Stimulated activated CD4-positive, alpha-beta T cell treated with anti-CD3 and anti-CD28 coated beads, Interleukin-12 subunit alpha, Interleukin-12 subunit beta, amount 100 ng/mL, for 48 hours (primary cell): ENCODE data around the gene COA8.
A peak's percentile ranks its signal among the peaks of the same experiment; 100 is the strongest.
"Not testable (repeated sequence)": the region's sequence is repeated elsewhere in the genome, so short reads cannot be mapped to it uniquely, and the experiment has no call there.

Experiments
- DNase-seq, 3 donors: peaks; one replicate each; pipeline ENCODE4 v3.0.0-alpha.2; 2020; ENCODE audit warnings: low read depth in 2 of 3, low spot score in 1 of 3

The COA8 gene

DNA sequence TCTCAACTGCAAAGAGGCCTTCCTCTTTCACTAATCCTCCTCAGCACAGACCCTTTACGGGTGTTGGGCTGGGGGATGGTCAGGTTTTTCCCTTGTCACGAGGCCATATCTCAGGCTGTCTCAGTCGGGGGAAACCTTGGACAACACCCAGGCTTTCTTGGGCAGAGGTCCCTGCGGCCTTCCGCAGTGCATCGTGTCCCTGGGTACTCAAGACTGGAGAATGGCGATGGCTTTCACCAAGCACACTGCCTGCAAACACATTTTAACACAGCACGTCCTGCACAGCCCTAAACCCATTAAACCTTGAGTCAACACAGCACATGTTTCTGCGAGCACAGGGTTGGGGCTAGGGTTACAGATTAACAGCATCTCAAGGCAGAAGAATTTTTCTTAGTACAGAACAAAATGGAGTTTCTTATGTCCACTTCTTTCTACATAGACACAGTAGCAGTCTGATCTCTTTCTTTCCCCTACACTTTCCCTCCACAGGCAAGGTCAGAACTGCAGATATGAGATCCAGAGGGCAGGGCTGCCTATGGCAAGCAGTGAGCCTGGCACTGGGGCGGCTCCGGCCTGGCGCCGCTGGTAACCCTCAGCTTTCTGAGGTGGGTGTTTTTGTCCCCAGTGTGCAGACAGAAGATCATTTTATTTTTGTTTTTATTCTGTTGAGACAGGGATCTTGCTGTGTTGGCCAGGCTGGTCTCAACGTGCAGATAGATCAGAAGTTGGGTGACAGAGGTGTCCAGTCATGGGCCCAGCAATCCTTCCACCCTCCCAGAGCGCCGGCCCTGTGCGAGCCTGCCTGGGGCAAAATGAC, 37.1 kb upstream of the COA8 start:
- DNase-seq = not testable (repeated sequence)

- no peak for DNase-seq
These were observed 36.4 kb upstream of the COA8 start for GRCh38 chr14:103526247-103526913.

GRCh38 chr14:103526914-103527248, 35.9 kb upstream of the COA8 start:
- no peak for DNase-seq

- no peak for DNase-seq
These were observed 35.2 kb upstream of the COA8 start for GRCh38 chr14:103527408-103528145.

GRCh38 chr14:103528146-103528586, 34.6 kb upstream of the COA8 start:
- DNase-seq = no peak

DNA sequence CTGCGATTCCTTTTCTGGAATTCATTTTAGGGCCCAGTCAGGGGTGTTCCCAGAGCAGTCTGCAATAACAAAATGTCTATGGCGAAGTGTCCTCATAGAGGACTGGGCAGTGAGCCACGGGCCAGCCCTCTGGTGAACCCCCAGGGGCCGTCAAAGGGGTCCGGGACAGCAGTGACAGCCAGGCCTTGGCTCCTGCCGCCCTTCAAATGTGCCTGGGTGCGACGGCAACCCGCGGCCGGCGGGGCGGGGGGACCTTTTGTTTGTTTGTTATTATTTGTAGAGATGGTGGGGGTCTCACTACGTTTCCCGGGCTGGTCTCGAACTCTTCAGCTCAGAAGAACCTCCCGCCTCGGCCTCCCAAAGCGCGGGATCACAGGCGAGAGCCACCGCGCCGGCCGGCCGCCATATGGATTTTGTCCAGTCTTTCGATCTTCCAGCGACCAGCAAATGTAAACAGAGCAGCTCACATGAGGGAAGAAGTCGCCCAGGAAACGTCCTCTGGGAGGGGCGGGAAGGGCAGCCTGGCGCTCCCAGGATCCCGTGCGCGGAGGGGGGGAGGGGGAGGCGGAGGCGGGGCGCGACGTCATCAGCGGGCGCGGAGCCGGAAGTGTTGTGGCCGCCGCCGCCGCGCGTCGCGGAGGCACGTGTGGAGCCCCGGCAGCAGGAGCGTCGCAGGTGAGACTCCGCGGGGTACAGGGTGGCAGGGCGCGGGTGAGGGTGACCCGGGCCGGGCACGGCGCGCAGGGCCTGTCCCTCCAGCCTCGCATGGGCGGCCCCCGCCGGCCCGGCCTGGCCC, 34.0 kb upstream of the COA8 start, which contains the start of gene TRMT61A:
Gene TRMT61A, plus strand, starts transcription at position 610 of the 796 bp plus-strand sequence. CDS start 783 bp downstream, outside the sequence.
- DNase-seq = peak; percentile 56 to 71 (median 60)

- no peak for DNase-seq
These were observed 33.1 kb upstream of the COA8 start for GRCh38 chr14:103529383-103530365.

- no peak for DNase-seq
These were observed 32.4 kb upstream of the COA8 start for GRCh38 chr14:103530390-103530789.

DNA sequence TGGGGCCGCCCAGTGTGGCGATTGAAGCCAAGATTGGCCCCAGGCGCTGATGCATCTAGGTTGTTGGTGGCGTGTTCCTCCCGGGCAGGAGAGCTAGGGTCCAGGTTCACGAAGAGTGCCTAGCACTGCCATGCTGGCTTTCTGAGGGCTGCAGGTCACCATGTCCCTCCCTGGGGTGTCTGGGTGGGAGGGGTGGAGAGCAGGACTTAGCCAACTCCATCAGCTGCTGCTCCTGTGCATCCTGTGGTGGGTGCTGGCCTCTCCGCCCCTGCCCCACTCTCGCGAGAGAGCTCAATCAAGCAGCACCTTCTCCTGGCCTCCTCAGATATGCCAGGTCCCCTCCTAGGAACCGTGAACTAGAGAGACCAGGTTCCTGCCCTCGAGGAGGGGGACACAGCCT, 31.9 kb upstream of the COA8 start:
- DNase-seq = no peak

GRCh38 chr14:103531421-103532215, 31.1 kb upstream of the COA8 start:
- no peak for DNase-seq

DNA sequence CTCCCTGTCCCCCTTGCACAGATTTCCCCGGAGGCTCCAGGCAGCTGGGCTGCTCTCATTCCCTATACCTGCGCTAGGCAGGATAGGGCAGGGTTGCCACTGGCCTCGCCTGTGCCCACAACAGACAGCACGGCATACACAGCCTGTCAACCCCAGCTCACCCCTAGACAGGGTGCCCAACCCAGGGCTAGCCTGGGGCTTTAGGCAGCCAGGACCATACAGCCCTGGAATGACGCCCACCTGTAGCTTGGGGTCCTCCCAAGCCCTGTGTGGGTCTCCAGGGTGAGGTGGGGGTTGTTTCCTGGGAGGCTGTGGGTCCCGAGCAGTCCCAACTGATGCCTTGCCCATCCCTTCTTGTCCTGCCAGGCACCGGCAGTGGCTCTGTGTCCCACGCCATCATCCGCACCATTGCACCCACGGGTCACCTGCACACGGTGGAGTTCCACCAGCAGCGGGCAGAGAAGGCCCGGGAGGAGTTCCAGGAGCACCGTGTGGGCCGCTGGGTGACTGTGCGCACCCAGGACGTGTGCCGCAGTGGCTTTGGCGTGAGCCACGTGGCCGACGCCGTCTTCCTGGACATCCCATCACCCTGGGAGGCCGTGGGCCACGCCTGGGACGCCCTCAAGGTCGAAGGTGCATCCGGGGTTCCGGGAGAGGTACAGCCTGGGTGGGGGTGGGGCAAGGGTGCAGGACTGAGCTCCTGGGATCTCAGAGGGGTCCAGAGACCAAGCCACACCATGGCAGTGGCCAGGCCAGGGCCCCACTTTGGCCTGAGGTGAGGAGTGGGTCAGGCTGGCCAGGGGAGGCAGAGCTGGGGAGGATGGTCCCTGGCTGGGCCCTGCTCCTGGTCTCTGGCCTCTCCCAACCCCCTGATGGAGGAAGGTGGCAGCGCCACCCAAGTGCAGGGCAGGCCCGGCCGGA, 30.3 kb upstream of the COA8 start:
- no peak for DNase-seq

GRCh38 chr14:103533137-103533998, 29.4 kb upstream of the COA8 start:
- no peak for DNase-seq

DNA sequence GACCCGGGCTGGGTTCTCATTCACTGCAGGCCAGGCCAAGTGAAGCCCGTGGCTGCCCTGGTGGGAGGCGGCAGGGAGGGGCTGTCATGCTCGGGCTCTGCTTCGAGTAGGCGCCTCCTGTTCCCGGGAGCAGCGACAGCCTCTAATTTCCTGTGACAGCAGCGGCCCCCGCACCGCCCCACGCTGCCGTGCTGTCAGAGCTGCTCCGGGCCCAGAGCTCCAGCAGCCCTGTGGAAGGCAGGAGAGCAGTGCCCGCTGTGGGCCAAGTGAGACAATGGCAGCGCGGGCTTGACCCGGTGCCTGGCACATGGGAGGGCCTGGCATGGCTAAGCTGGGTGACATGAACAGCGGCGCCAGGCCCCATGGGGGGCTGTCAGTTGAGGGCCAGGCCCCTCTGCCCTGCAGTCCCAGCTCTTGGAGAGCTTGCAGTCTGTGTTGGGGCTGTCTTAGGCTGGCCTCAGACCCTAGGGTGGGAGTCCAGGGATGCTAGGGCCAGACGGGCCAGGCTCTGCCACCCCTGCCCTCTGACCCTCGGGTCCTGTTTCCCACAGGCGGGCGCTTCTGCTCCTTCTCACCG, 28.7 kb upstream of the COA8 start:
- no peak for DNase-seq

- DNase-seq = no peak
These were observed 28.1 kb upstream of the COA8 start for GRCh38 chr14:103534576-103535061.

DNA sequence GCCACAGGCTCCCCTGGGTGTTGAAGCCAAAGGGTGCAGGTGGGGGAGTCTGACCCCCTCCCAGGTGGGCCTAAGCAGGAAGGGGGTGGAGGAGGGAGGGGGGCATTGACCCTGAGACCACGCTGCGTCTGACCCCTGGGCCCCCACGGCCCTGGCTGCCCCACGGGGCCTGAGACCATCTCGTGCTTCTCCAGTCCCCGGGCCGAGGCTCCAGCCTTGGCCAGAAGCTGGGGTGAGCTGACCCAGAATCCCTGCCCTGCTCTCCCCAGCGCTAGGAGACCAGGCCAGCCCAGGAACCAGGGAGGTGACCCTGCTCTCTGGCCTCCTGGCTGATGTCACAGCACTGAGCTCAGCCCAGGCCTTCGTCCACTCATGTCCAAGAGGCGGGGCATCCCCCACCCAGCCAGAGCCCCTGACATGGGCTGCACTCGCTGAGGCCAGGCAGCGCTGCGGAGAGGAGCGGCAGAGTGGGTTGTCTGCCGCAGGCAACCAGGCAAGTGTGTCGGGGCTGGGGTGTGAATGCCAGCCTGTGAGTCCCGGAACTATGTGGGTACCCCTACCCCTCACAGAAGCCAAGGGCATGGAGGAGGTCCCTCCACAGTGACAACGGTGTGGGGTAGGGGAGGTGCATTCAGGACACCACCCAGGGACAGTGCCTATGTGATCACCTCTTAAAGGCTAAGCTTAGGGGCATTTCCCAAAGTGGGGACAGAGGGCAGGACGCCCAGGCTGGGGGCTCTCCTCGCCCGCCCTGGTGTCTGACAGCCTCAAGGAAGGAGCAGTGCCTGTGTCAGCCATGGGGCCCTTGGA, 27.5 kb upstream of the COA8 start:
- no peak for DNase-seq
